Activated CD4-positive, alpha-beta T cell treated with anti-CD3 and anti-CD28 coated beads for 4 hours (primary cell): ENCODE data around the gene TMPRSS9.

Experiments used
- DNase-seq, 2 donors: peaks; one replicate each; pipeline ENCODE4 v3.0.0-alpha.2; 2020

The TMPRSS9 gene

DNA sequence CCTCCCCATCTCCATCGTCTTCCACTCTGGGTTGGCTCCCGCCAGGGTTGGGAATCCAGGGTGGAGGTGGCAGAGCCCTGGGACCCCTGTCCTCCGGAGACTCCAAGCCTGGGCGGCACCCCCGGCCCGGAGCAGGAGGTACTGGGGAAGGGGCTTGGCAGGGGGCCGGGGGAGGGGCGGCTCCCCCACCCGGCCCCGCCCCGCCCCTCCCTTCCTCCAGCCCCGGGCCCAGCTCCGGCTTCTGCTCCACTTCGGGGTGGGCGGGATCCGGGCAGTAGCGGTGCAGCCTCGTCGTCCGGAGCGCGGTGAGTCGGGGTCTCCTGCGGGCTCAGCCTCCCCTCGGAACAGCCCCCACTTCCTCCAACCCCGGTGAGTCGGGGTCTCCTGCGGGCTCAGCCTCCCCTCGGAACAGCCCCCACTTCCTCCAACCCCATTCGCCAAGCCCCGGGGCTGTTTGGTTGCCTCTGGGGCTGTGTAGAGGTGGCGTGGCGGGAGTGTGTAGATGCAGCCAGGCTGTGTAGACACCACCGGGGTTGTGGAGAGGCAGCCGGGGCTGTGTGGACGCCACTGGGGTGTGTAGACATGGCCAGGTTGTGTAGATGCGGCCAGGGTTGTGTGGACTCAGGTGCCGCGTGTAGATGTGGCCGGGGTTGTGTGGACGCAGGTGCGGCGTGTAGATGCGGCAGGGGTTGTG is at the start of gene TMPRSS9:
Gene TMPRSS9 (plus strand): TSS at position 274 of the 694 bp plus-strand sequence. CDS start 29,521 bp downstream, outside the sequence.
- no peak for DNase-seq

DNA sequence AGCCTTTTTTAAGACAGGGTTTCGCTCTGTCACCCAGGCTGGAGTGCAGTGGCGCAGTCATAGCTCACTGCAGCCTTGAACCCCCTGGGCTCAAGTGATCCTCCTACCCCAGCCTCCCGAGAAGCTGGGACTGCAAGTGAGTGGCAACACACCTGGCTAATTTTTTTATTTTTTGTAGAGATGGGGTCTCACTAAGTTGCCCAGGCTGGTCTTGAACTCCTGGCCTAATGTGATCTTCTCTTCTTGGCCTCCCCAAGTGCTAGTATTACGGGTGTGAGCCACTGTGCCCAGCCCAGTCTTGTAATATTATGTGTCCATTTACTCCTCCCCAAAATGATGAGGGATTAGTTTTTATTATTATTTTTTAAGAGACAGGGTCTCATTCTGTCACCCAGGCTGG is 49.0 kb upstream of the TMPRSS9 start:
- DNase-seq = no peak

- no peak for DNase-seq
Measured at GRCh38 chr19:2312820-2313501, 47.1 kb upstream of the TMPRSS9 start.

- no peak for DNase-seq
Measured at GRCh38 chr19:2315121-2315817, 44.8 kb upstream of the TMPRSS9 start.

DNA sequence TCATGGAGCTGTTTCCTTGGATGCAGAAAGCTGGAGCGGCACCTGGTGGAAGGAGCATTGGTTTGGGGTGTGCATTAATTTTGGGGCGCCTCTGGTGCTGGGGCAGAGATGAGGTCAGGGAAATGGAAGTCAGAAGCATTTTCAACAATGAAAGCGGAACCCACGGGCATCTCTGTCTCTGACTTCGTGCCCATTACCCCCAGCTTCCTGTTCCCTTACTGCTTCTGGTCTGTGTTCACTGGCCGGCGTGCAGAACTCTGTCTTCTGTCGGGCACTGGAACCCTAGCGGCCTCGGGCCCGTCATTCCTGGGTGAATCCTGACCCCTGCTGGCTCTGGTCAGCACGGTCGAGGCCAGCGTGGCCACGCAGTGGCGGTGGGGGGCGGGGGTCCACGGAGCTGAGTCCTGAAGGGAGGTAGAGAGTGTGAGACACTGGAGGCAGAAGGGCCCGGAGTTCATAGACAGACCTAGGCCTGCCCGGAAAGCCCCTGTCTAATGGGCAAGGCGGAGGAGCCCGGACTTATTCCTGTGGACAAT is 44.2 kb upstream of the TMPRSS9 start:
- DNase-seq = no peak

DNA sequence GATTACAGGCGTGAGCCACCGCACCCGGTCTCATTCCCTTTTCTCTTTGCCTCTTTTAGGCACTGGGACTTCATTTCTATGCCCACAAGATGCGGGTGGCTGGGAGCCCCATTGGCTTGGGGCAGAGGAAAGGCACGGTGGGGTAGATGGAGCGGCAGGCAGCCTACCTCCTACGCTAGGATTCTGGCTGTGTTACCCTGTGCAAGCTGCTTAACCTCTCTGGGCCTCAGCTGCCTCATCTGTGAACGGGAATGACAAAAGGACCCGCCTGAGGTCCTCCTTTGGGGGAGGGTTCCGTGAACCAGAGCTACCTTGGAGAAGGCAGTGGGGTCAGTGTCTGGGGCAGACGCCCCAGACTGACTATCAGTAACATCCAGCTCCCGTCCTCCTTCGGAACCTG is 42.8 kb upstream of the TMPRSS9 start:
- DNase-seq = no peak

DNA sequence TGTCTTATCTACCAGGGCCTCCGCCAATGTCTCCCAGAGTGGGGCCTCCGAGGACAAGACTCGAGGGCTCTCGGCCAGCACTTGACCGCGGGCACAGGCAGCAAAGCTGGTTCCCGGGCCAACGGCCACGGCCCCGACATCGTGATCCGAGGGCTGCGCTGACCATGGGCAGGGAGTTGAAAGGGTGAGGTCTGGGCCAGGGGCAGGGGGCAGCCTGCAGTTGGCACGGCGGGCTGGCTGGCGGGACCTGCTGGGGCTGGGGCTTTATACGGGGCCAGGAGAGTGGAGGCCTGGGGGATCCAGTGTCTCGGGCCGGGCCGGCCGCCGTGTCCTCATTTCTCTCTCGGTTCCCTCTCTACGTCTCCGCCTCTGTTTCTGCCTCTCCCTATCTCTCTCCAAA is 42.3 kb upstream of the TMPRSS9 start:
- no peak for DNase-seq

DNA sequence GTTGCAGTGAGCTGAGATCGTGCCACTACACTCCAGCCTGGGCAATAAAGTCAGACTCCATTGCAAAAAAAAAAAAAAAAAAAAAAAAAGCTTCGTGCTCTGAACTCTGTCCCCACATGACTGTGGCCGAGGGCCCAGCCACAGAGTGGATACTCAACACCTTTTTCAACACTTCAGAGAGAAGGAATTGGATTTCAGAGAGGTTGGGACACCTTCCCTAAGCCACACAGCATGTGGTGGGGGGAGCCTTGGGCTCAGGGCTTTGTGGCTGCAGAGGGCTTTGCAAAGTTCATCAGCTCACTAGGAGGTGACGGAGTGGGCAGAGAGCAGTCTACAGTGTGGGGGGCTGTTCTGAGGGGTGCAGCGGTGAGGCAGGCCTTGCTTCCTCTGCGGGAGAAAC is 41.1 kb upstream of the TMPRSS9 start:
- DNase-seq = no peak

- DNase-seq = no peak
Measured at GRCh38 chr19:2319551-2319950, 40.5 kb upstream of the TMPRSS9 start.

GRCh38 chr19:2320049-2320448 is 40.0 kb upstream of the TMPRSS9 start:
- DNase-seq = no peak

DNA sequence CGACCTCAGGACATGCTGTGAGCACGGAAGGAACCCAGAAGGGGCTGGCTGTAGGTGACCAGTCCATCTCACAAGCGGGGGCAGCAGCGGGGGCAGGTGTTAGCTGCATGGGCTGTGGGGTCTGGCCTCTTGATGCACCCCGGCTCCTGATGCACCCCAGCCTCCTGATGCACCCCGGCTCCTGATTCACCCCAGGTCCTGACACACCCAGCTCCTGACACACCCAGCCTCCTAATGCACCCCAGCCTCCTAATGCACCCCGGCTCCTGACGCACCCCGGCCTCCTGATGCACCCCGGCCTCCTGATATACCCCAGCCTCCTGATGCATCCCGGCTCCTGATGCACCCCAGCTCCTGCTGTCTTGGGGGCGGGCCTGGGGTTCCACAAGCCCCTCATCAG is 39.1 kb upstream of the TMPRSS9 start:
- no peak for DNase-seq

DNA sequence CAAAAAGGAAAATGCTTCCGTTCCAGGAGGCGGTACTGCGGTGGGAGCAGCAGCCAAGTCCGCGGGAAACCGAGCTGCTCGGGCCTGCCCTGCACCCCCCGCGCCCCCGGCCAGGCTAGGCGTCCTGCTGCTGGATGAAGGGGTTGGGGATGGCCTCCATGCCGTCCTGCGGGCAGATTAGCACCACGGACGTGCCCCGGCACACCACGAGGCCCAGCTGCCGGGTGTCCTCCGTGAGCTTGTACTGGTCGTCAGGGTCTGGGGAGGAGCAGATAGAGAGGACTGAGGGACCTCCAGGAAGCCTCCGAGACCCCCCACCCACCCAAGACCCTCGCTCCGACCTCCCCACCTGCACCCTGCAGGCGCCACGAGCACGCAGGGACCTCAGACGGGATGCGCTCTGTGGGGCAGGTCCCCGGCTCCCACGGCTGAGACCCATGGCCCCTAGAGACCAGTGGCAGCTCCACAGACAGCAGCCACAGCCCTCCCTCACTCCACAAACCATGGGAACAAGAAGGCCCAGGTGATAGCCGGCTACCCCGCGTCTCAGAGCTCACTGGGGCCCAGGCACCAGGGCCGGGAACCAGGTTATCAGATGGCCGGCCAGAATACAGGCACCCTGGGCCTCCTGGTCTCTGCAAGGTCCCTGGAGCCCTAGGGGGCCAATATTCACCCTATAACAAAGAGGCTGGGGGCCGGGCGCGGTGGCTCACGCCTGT is 38.3 kb upstream of the TMPRSS9 start:
- DNase-seq = no peak

DNA sequence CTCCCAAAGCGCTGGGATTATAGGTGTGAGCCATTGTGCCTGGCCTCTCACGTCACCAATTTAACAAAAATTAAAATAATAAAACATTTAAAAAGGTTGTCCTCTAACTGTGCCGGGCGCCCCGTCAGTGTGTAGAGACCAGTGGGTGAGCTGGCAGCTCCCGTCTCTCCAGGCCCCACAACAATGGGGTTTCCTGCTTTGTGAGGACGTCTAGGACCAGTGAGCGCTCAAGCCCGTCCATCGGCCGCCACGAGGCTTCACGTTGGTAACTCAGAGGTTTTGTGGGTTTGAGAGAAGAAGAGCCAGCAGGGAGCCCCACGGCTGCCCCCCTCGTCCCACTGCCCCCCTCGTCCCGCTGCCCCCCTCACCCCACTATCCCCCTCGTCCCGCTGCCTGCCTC is 36.4 kb upstream of the TMPRSS9 start:
- DNase-seq = no peak

GRCh38 chr19:2324220-2324948 is 35.7 kb upstream of the TMPRSS9 start:
- no peak for DNase-seq

DNA sequence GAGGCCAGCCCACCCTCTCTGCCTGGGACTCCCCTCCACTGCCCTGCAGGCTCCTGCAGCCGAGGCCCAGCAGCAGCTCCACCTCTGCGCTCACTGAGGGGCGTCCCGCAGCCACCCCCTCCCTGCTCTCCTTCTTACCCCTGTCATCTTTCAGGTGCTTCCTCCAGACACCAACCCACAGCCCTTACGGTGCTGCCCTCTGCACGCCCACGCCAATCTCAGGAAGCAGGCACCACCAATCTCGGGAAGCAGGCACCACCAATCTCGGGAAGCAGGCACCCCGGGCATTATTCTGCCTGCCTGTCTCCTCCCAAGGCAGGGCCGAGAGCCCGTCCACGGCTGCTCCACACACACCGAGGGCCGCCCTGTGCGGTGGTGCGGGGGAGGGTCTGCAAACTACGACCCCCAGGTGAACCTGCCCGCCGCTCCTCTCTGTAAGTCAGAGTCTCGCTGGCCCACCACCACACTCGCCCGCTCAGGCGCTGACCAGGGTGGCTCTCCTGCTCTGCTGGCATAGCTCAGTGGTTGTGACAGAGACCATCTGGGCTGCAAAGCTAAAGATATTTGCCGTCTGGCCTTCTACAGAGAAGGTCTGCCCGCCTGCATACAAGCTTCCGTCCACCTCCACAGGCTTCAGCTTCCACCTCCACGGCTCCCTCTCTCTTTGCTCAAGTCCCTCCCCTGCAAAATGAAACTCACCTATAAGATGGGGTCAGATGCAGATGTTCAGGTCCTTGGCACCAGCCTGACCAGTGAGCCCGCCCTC is 34.6 kb upstream of the TMPRSS9 start:
- DNase-seq = no peak

GRCh38 chr19:2326699-2327360 is 33.2 kb upstream of the TMPRSS9 start:
- DNase-seq = no peak

DNA sequence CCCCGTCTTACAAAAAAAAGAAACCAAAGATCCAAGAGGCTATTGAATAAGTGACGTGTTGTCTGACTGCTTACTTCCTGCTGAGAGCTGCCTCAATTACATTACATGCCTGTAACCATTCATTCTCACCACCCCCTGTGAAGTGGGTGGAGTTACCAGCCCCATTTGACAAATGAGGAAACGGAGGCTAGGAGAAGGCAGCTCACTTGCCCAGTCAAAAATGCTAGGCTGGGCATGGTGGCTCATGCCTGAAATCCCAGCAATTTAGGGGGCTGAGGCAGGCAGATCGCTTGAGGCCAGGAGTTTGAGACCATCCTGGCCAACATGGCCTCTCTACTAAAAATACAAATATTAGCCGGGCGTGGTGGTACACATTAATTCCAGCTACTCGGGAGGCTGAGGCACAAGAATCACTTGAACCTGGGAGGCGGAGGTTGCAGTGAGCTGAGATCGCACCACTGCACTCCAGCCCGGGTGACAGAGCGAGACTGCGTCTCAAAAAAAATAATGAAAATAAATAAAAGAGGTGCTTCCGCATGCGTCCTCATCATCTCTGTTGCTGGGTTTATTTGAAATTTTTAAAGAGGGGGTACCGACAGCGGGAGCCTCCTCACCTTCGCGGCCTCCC is 32.2 kb upstream of the TMPRSS9 start:
- peak; percentile 53 to 60 for DNase-seq

DNA sequence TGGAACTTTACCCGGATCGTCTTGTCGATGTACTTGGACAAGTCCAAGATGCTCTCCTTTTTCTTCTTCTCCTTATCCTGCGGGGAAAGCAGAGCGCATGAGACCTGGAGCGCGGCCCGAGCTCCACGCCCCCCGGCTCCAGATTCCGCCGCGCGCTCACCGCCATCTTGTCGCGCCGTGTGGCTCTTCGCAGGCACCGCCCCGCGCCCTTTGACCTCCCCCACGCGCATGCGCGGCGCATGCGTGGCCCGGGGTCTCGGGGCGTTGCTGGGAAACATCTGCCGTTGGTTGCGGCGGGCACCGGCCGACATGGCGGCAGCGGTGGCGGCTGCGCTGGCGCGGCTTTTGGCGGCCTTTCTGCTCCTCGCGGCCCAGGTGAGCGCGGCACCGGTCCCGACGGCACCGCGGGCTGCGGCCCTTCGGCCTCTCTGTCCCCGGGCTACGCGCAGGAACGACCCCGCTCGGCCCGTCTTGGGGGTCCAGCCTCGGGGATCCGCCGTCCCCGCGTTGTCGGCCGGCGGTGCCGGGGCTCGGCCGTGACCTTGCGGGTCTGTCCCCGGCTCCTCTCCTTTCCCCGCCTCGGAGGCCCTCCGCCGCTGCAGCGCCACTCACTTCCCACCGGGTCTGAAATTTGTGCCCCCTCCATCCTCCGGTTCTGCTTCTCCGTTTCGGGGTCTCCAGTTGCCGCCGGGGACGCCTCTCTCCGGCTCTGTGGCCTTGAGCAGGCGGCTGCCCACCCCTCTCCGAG is 31.5 kb upstream of the TMPRSS9 start, which contains the start of the genes LSM7 and SPPL2B:
Gene LSM7 (minus strand): TSS at position 186 of the 748 bp plus-strand sequence. CDS start 20 bp downstream, at position 166.
Gene SPPL2B (plus strand): TSS at position 284 of the 748 bp plus-strand sequence. CDS start 26 bp downstream, at position 310.
- DNase-seq = peak; percentile 87 to 89

DNA sequence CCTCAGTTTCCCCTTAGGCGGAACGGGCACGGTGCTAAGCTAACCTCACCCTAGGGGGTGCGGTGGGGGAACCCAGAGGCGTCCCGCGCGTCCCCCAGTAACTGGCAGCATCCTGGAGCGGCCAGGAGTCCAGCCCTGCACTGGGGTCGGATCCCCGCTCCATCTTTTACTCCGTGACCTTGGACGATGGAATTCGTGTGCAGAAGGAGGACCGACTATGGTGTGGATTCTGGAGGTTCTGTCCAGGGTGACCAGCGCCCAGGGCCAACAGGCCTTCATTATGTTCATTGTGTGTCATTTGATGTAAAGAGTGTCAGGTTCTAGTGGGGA is 31.0 kb upstream of the TMPRSS9 start:
- no peak for DNase-seq

GRCh38 chr19:2329501-2329916 is 30.6 kb upstream of the TMPRSS9 start:
- no peak for DNase-seq
